DMS 273 (cell line): ENCODE data around the gene EIF2A.
"Not testable (repeated sequence)": the region's sequence is repeated elsewhere in the genome, so short reads cannot be mapped to it uniquely, and the experiment has no call there.

ENCODE experiments used
- DNase-seq: peaks from one replicate; lab custom pipeline; 2025; ENCODE audit not compliant: unreplicated experiment; lab: John Stamatoyannopoulos, UW

EIF2A gene

DNA sequence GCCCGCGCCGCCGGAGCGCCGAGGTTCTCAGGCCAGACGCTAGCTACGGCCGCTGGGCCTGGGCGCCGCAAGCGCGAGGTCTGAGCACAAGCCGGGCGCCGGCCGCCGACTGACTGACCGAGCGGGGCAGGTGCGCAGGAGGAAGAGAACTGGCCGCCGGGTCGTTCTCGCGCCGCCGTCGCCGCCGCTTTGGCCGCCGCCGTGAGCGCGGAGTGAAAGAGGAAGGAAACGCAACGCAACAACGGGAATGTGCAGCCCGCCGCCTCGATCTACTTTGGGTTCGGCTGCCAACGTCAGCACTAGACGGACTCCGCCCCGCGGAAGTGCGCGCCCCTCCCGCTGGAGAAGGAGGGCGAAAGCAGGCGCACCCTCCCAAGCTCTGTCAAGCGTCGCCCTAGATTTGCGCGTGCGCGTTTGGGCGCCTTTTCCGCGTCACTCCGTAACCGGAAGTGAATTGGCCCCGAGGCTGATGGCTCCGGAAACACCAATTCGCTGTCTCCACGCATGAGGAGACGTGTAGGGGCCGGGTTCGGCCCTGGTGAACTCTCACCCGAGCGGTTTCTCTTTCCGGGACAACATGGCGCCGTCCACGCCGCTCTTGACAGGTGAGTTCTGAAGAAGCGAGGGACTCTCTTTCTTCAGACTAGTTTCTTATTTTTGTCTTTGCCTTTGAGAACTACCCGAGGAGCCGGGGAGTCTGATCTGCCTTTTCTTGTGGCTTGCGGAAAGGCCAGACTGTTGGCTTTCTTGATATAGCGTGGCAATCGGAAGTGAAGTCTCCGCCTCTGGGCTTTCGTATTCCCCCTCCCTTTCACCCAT lies at the start of gene EIF2A, which contains the start of gene SERP1:
EIF2A (plus strand) TSS at position 562 of the 819 bp plus-strand sequence; CDS start at position 578, 16 bp downstream.
SERP1 (minus strand) TSS at position 271 of the 819 bp plus-strand sequence. CDS start 361 bp downstream, outside the sequence.
- peak; percentile 100 for DNase-seq

DNA sequence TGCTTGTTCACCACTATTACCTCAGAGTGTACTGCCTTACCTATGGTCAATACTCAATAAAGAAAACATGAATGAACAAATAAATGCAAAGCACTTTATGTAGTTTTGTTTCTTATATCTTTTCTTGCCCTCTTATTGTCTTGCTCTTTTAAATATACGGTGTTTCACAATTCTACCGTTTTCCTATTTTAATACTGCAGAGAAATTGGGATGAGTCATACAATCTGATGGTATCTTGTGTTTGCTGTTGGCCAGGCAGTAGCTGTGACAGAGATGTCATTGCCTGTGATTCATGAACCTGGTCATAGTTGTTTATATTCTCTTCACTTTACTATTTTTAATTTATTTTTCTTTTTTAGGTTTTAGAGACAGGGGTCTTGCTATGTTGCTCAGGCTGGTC lies 48.6 kb upstream of the EIF2A start:
- DNase-seq: no peak

DNA sequence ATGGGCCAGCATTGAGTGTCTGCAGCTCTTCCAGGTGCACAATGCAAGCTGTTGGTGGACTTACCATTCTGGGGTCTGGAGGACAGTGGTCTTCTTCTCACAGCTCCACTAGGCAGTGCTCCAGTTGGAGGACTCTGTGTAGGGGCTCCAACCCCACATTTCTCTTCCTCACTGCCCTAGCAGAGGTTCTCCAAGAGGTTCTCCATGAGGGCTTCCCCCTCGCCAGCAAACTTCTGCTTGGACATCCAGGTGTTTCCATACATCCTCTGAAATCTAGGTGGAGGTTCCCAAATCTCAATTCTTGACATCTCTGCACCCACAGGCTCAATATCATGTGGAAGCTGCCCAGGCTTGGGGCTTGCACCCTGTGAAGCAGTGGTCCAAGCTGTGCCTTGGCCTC lies 45.6 kb upstream of the EIF2A start:
- not testable (repeated sequence) for DNase-seq

DNA sequence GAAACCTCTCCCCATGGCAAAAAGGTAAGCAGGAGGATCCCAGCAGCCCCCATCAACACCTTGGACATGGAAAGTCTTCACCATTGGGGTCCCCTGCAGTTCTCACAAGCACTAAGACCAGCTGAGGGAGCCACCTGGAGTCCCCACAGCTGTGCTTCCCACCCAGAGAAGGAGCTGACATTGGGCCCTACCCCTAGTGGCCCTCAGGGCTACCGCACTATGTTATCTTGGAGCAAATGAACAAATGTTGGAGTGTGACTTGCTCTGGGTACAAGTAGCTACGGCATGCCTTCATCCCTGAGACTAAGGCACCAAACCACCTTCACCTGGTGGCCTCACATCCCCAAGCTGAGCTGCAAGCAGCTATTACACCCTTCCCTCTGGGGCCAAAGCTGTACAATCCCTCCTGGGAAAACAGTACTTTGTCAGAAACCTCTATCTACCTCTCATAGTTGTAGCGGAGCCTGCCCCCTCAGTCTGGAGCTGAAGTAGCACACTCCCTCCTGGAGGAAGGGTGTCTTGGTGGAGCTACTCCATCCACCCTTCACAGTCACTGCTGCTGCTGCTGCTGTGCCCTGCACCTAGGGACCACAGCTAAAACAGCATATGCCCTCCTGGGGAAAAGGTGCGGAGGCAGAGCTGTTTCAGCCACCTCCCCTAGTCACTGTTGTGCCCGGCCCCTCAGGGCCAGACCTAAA lies 43.0 kb upstream of the EIF2A start:
- DNase-seq: peak; percentile 18

DNA sequence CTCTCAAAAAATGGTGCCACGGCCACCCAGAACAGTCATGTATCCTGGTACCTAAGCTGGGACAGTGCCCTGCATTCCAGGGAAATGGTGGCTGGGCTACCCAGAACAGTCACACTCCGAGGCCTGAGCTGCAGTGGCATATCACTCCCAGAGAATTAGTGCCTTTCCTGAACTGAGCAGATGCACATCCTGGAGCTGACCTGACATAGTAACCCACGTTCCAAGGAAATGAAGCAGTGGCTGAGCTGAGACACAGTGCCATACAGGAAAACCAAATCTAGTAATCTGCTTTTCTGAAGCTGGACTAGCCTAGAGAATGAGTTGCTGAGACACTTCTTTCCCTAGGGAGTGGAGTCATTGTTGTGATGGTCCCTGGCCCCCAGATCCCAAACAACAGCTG lies 42.1 kb upstream of the EIF2A start:
- DNase-seq: no peak

DNA sequence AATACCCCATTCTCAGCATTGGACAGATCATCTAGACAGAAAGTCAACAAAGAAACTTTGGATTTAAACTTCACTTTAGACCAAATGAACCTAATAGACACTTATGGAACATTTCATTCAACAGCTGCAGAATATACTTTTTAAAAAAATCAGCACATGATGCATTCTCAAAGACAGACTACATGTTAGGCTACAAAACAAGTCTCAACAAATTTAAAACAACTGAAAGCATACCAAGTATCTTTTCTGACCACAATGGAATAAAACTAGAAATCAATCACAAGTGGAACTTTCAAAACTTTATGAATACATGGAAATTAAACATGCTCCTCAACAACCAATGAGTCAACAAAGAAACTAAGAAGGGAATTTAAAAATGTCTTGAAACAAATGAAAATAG lies 38.2 kb upstream of the EIF2A start:
- DNase-seq: no peak

DNA sequence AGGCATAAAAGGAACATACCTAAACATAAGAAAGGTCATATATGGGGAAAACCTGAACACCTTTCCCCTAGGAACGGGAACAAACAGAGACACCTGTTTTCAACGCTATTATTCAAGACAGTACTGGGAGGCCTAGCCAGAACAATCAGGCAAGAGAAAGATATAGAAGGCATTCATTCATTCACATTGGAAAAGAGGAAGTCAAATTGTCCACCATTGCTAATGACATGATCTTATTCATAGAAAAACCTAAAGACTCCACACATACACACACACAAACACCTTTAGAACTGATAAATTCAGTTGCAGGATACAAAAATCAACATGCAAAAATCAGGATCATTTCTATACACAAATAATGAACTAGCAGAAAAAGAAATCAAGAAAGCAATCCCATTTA lies 36.8 kb upstream of the EIF2A start:
- no peak for DNase-seq

DNA sequence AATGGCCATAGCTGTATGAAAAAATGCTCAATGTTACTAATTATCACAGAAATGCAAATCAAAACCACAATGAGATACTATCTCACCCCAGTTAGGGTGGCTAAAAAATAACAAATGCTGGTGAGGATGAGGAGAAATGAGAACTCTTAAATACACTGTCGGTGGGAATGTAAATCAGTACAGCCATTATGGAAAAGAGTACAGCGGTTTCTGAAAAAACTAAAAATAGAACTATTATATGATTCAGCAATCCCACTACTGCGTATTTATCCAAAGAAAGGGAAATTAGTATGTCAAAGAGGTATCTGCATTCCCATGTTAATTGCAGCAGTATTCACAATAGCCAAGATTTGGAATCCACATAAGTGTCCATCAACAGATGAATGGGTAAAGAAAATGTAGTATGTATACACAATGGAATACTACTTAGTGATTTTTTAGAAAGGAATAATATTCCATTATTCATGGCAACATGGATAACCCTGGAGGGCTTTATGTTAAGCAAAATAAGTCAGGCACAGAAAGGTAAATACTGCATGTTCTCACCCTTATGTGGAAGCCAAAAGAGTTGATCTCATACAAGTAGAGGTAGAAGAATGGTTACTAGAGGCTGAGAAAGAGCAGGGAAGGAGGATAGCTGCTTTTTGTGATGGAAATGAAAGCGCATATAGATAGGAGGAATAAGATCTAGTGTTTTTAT lies 35.3 kb upstream of the EIF2A start:
- DNase-seq: no peak

DNA sequence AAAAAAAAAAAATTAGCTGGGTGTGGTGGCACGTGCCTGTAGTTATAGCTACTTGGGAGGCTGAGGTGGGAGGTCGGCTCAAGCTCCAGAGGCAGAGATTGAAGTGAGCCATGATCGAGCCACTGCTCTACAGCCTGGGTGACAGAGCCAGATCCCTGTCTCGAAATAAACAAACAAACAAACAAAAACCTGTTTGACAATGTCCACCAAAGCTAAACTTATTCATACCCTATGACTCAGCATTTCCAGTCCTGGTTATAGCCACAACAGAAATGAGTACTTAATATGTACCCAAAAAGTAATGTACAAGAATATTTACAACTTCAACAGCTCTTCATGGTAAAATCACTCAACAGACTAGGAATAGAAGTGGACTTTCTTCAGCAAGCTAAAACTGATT lies 31.4 kb upstream of the EIF2A start:
- no peak for DNase-seq

DNA sequence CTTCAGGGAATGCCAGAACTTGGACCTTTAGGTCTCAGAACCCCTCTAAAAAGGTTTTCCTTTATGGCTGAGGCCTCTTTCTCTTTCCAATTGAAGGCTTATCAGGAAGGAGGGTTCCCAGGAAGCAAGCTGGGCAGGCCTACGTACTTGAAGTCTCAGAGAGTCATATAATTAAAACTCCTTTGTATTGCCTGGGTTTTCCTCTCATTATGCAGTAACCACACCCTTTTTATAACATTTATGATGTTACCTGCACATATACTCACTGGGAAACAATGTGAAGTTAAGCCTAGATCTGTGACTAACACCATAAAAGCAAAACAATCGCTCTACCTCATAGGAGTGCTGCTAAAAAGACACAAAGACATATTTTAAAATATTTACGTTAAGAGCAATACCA lies 27.6 kb upstream of the EIF2A start:
- no peak for DNase-seq

DNA sequence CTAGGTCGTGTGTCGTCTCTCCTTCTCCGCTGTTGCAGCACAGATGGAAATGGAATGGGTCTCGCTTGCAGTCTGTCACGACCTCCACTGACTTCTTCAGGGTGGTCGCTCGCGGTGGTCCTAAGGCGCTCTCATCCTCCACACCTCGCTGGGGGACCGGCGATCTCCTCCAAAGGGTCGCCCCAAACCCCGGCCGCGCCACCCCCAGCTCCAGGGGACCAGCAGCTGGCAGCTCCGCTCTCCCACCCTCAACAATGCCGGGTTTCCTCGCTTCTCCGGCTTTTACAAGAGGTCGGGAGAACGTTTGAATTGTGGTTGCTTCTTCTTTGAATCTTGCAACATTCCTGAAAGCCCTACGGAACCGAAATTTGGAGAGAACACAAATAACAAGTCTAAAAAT lies 26.2 kb upstream of the EIF2A start:
- no peak for DNase-seq

DNA sequence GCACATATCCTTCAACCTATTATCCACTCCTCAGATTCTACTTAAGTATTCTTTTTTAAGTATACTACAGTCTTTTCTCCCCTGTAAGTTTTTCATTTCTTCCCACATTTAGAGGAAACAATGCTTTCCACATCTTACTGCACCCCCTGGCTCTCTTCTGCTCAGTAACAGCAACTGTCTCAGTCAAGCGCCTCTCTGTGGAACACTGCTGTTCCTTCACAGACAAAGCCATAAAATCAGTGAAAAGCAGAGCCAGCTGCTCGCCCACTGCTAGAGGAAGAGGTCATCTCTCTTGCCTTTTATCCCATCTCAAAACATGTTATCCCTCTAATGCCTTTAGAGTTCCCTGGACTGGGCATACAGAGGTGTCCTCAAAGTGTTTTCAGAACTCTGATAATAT lies 25.1 kb upstream of the EIF2A start:
- no peak for DNase-seq

DNA sequence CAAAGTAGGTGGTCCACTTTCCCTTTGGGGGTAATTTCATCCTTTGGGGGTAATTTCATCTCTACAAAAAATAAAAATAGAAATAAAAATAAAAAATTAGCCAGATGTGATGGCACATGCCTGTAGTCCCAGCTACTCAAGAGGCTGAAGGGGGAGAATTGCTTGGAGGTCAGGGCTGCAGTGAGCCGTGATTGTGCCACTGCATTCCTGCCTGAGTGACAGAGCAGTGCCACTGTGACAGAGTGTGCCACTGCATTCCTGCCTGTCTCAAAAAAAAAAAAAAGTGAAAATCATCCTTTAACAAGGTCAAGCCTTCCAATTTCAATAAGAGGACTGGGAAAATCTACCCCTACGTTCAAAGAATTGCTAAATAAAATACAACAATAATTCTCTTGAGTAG lies 23.0 kb upstream of the EIF2A start:
- DNase-seq: no peak

DNA sequence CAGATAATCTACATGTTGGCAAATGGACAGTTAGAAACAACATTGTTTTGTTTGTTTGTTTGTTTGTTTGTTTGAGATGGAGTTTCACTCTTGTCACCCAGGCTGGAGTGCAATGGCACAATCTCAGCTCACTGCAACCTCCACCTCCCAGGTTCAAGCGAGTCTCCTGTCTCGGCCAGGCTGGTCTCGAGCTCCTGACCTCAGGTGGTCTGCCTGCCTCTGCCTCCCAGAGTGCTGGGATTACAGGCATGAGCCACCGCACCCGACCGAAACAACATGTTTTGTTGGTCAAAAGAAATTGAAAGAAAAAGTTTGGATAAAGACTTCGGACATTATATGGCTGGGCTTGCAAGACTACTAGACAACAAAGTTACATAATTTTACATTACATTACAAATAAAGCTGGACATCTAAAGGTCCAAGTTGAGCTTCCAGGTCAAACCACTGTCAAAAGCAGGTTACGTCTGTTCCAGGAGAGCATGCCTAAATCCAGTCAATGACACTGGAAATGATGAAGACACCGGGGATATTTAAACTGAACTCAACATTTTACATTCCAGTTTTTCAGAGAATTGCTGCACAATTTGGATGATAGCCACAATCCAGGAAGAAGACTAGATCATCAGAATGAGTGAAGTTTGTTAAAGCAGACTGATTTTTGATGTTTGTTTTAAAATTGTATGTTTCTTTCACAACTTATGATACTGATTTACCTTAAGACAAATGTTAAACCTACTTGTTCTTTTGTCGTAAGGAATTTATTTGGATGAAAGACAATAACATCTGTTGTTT lies 18.9 kb upstream of the EIF2A start:
- no peak for DNase-seq

DNA sequence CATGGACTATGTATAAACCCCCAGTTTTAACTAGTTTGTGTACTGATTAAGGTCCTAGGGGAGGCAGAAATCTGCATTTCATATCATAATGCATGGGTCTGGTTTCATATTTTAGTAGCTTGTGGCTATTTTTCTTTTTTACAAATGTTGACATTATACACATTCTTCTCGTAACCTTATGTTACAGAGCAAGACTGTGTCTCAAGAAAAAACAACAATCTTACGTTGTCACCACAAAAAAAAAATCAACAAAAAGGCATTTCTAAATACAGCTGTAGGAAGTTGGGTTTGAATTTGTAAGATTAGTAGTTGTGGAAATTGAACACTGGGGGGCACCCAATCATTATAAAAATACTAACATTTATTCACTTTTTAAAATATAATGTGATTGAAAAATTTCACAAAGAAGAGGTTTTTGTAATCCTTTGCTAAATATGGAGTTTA lies 18.2 kb upstream of the EIF2A start:
- DNase-seq: peak; percentile 38

DNA sequence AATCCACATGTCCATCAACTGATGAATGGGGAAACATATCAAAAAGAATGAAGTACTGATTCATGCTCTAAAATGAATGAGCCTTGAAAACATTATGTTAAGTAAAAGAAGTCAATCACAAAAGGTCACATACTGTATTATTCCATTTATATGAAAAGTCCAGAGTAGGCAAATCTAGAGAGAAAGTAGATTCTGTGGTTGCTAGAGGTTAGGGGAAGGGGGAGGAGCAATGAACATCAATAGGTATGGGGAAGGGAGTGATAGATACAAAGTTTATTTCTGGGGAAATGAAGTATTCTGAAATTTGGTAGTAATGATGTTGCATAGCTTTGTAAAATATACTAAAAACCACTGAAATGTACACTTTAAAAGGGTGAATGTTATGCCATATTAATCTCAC lies 14.8 kb upstream of the EIF2A start:
- no peak for DNase-seq

DNA sequence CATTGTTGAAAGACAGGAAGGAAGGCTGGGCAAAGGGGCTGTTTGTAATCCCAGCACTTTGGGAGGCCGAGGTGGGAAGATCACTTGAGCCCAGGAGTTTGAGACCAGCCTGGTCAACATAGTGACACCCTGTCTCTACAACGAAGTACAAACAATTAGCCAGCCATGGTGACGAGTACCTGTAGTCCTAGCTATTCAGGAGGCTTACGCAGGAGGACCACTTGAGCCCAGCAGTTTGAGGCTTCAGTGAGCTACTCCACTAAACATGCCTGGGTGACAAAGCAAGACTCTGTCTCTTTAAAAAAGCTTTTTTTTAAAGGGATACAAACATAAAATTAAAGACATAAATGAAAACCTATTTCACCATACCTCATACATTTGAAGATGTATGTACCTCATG lies 11.4 kb upstream of the EIF2A start:
- DNase-seq: no peak

DNA sequence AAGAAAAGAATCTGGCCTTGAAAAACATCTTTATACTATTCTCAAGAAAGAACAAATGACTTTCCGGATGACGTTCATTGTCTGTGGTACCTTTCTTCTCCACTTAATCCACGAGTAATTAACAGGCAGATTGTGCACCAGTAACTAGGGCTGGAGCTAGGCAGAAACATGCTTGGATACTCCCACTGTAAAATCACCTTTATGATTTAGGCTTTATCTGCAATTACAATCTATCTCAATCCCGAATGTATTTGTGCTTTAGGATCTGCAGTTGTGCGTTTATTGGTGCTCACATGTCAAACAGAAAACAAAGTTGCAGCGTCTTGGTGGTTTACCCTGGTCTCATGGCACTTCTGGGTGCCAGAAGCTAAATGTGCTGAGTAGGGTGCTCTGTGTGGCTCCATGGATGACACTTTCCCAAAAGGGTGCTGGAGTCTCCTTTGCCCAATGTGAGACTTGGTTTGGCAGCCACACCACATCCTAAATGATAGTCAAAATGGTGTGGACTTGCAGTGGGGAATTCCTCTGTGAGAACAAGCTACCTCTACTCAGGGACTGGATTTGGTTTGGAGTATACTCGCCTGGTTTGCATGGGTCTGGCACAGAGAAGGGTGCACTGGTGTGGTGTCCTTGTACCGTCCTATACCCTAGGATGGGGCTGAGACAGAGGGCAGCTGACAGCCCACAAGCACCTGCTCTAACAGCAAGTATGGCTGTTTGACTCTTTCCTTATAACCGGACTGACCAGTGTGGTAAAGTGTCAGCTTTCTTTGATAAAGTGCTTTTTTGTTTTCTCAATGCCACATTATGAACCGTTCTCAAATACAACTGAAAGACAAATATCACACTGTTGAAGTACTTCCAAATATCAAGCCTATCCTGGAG lies 8.0 kb upstream of the EIF2A start:
- no peak for DNase-seq

DNA sequence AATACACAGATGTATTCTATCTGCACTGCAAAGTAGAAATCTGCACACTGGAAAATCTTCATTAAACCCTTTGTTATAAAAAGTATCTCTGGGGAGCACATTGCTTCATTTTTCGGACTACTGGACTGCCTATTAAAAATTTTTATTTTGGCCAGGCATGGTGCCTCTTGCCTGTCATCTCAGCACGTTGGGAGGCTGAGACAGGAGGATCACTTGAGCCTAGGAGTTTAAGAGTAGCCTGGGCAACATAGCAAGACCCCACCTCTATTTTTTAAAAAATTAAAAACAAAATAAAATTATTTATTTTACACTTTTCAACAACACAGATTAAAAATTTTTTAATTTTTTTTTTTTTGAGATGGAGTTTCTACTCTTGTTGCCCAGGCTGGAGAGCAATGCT lies 6.3 kb upstream of the EIF2A start:
- DNase-seq: no peak

DNA sequence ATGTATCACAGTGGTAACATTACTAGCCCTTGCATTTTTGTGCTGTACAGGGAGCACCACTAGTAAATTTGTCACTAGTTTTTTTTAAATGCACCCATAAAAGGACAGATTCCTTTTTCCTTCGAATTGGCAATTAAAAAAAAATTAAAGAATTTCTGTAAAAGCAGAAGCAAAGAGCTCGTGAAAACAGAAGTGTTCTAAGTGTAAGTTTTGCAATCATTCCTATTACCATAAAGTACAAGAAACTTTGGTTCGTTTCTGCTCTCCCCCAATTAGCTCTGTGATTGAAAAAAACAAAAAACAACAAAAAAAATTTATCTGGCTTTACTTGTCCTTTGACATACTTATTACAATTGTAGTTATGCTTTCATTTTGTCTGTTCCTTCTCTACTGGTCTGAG lies 5.6 kb upstream of the EIF2A start:
- DNase-seq: no peak
